ENCODE measurements around the gene PIN1.

Gene PIN1

GRCh38 chr19:9891609-9892373 lies 56.7 kb downstream of the PIN1 start:
- no peak for DNase-seq (ENCODE audit: low read depth in 2 of 2)
